22Rv1 (cell line): ENCODE data around the gene COPZ2.

Experiments used
- ZFX ChIP-seq: fragments of 450-650 bp; IDR thresholded peaks from 2 replicates; pipeline ENCODE4 v1.6.1; 2017; ENCODE audit warnings: antibody characterized with exemption, borderline replicate concordance
- TF ChIP-seq, protein P1 (sequence below): fragments of 450-650 bp; IDR thresholded peaks from 2 replicates; pipeline ENCODE4 v1.5.1; 2017; ENCODE audit warnings: mild to moderate bottlenecking

DNA sequence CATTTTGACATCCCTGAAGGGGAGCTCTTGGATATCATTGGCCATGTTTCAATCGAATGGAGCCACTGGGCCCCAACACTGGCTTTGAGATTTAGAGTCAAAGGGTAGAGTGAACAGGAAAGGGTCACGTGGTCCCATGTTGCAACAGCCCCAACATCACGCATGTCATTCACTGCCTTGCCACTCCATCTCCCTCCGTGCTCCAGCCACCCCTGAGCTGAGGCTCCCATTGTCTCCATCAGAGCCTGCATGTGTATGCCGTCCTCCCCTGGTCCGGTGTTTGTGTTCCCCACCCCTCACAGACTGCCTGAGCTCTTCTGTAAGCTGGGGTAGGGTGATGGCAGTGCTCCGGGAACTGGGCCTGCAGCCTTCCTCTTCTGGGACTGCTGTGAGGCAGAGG, 22.7 kb upstream of the COPZ2 start:
- TF ChIP-seq, protein P1, sequence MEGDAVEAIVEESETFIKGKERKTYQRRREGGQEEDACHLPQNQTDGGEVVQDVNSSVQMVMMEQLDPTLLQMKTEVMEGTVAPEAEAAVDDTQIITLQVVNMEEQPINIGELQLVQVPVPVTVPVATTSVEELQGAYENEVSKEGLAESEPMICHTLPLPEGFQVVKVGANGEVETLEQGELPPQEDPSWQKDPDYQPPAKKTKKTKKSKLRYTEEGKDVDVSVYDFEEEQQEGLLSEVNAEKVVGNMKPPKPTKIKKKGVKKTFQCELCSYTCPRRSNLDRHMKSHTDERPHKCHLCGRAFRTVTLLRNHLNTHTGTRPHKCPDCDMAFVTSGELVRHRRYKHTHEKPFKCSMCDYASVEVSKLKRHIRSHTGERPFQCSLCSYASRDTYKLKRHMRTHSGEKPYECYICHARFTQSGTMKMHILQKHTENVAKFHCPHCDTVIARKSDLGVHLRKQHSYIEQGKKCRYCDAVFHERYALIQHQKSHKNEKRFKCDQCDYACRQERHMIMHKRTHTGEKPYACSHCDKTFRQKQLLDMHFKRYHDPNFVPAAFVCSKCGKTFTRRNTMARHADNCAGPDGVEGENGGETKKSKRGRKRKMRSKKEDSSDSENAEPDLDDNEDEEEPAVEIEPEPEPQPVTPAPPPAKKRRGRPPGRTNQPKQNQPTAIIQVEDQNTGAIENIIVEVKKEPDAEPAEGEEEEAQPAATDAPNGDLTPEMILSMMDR = no peak
- no peak for TF ChIP-seq ZFX
